GM18519 (cell line): ENCODE measurements around the gene ZNF672.

Experiments
- ATAC-seq: cut with Tn5 transposase; IDR thresholded peaks from one replicate; pipeline ENCODE4 v1.9.1; 2021; ENCODE audit warnings: mild to moderate bottlenecking, moderate library complexity; ENCODE audit not compliant: unreplicated experiment, low FRiP score

ZNF672 gene

DNA sequence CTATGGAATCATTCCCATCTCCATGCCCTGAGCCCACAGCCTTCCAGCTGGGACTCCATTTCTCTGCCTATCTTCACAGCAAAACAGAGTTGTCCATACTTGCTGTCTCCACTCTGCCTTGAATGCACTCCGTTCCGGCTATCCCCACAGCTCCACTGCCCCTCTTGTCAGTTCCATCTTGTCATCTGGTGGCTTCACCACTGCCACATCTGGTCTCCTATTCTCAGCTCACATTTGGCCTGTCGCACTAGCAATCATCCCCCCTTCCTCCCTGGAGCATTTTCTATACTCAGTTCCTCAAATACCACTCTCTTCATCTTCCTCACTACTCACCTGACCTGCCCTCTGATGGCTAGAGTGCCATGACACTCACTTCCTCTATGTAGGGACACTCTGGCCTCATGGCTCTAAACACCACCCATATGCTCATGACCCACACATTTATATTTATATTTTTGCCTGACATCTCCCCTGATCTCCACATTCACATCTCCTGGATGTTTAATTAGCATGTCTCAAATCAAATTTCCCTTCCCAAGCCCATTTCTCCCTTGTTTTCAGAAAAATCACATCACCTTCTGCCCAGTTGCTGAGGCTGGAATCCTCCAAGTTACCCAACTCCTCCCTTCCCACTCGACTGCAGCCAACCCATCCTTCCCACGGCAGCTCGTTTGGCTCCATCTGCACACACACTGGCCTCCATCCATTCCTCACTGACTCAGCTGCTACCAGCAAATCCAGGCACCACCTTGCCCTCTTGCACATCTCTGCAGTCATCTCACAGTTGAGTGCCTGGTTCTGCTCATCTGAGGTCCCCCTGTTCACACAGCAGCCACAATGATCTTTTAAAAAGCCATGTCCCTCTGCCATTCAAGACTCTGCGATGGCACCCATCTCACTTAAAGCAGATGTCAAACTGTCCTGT is 14.7 kb downstream of the ZNF672 start:
- ATAC-seq = no peak

DNA sequence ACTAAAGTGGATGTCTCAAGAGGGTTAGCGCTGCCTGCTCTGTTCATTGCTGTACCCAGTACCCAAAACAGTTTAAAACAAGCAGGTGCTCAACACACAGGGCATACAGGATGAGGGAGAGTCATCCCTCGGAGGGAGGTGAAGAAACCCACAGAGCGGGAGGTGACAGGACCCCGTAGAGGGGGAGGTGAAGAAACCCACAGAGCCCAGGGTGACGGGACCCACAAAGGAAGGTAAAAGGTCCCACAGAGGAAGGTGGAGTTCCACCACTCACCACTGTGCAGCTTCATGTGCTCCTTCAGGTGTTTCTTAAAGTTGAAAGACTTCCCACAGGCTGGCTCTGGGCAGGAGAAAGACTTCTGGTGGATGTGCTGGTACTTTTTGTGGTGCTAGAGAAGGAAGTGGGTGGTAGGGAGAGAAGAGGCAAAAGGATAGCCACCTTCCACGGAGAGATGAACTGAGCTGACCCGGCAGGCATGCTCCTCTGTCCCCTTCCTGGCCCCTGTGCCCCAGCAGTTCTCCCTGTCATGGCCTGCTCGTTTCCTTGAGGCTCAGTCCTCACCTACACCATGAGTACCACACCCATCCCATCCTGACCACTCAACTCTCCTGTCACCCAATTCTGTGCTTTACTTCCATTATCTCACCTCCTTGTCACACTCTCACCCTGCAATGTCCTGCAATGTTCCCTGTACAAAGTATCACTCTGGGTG is 15.8 kb downstream of the ZNF672 start:
- ATAC-seq = no peak

DNA sequence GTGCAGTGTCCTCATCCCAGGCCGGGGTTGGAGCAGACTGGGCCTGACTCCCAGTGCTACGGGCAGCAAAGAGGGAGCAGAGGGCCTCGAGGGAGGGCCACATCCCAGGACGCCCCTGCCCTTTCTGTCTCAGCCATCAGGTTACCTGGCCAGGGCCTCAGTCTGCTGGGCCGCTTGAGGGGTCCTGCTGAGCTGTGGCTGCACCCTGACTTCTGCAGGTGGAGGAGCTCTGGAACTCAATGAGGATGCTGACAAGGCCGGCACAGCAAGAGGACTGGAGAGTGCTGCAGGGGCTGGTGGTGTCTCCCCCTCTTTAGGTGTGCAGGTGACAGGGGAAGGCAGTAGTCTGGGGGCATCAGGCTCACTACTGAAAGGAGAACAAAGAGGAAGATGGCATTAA is 17.6 kb downstream of the ZNF672 start:
- ATAC-seq = no peak

- ATAC-seq = no peak
These were observed 18.2 kb downstream of the ZNF672 start for GRCh38 chr1:248856176-248856575.

DNA sequence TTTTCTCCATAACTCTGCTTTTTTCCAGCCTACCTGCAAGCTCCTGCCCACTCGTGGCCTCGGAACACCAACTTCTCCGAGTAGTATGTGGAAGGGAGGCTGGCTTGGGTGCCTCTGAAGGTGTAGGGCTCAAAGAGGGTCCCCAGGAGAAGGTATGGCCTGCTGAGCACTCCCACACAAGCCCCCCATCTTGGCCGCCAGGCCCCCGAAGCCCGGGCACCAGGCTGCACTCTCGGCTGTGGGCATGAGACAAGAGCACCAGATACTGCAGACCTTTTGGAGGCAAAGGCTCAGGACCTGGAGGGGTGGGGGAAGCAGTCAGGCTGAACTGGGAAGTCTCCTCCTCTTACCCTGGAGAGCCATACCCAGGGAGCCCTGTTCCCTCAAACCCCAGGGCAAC is 19.2 kb downstream of the ZNF672 start:
- no peak for ATAC-seq

- ATAC-seq = no peak
These were observed 19.7 kb downstream of the ZNF672 start for GRCh38 chr1:248857749-248858095.

GRCh38 chr1:248858096-248858890 is 20.3 kb downstream of the ZNF672 start:
- ATAC-seq = peak; percentile 10

GRCh38 chr1:248858891-248859889 is 21.2 kb downstream of the ZNF672 start, which contains the start of gene ZNF692:
Gene ZNF692, minus strand, starts transcription at chr1:248859085. Its CDS starts 776 bp downstream, at chr1:248858309.
- ATAC-seq = peak; percentile 70

GRCh38 chr1:248860007-248860406 is 22.0 kb downstream of the ZNF672 start:
- no peak for ATAC-seq

DNA sequence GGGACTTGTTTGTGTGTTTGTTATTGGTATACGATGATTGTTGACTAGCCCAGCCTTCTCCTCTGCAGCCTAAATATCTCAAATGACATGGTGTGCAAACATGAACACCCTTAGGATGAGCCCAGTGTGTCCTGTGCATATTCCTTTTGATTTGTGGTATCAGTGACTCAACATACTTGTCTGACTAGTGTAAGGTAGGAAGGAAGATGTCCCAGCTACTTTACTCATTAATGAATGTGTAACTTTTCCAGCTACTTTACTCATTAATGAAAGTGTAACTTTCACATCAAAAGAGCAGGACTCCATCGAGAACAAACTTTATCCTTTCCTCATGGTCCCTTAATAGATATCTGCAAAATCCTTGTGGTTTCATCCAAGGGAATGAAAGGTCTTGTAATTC is 23.6 kb downstream of the ZNF672 start:
- no peak for ATAC-seq

DNA sequence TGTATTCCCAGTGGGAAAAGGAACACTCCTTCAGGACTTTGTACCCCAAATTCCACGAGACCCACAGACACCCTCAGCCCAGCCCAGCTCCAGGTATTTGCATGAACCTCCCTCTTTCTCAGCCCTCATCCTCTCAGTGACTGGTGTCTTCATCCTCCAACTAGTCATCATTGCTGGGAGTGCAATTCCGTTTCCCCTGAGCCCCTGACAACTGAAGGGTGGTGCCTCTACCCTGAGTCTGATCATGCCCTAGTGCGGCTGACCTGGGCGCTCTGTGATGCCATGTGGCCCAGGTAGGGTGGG is 24.6 kb downstream of the ZNF672 start:
- peak; percentile 3 for ATAC-seq

GRCh38 chr1:248862998-248863881 is 25.2 kb downstream of the ZNF672 start:
- peak; percentile 58 for ATAC-seq

GRCh38 chr1:248871837-248872401 is 33.9 kb downstream of the ZNF672 start:
- no peak for ATAC-seq

- ATAC-seq = peak; percentile 14
These were observed 34.9 kb downstream of the ZNF672 start for GRCh38 chr1:248872752-248873408.

GRCh38 chr1:248873409-248873992 is 35.5 kb downstream of the ZNF672 start:
- ATAC-seq = peak; percentile 47

- ATAC-seq = peak; percentile 58
These were observed 36.0 kb downstream of the ZNF672 start for GRCh38 chr1:248873993-248874533.

DNA sequence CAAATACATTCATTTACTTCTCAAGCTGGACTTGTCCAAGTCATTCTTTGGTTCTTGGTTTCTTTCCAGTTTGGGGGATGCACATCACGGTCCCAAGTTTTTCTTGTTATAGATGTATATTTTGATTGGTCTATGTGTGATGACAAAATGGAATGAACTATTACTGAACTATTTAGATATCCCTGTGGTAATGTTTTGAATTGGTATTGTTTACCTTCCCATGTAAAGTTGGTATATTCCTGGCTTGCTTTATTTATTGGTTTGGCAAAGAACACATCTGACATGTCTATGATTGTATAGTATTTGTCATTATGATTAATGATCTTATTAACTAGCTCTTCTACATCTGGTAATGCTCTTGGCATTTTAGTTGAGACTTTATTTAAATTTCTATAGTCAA is 43.2 kb downstream of the ZNF672 start:
- no peak for ATAC-seq
